Measurements from ENCODE around the gene VTCN1. TPM values are rescaled to one million over a fixed set of nuclear protein-coding genes. Genes with fewer than 3 reads are reported as not detected.

Gene VTCN1
- polyA plus RNA-seq, 4 donors = 0.03 to 0.27 (median 0.10) TPM; not detected in 1

DNA sequence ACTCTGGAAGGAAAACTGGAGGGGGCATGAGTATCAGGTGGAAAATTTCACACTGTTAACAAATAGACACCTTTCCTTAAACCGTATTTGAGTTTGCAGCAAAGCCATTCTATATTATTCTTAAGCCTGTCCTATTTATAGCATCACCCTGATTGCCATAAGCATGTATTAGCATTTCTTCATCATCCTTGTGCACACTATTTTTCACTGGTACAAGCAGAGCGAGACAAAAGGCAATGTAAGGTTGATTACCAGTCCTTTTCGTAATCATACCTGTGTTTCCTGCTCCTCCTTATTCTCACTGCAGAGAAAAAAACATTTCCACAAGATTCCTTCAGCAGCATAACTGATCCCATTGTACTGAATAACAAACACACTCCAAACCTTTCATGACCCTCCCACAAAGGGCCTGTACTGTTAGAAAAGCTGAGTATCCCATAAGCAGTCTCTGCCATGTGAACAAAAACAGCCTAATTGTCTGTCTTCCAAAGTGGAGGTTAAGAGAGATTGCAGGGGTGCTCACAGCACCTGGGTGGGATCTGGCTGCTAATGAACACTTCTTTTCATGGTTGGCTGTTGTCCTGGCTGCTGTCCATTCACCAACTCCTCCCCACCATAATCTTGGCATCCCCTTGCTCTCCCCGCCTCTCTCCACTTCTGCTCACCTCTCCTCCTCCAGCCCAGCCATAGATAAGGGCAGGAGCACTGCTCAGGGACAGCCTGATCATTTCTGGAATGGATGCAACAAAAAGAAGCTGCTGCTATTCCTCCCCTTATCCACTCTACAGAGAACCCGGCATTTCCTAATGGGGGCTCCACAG, 30.4 kb downstream of the VTCN1 start:
- no peaks in the 10 kb centered on the region for H3K9me3 ChIP-seq (ENCODE audit: control insufficient read depth in 2 of 2, insufficient read depth in 1 of 2, low read depth in 1 of 2, low read length in 1 of 2)
- no peak overlapping the region for H3K27ac ChIP-seq (ENCODE audit: low read depth in 1 of 3, low read length in 2 of 3)
- no peak overlapping the region for H3K4me3 ChIP-seq (ENCODE audit: low read depth in 1 of 3, low read length in 3 of 3)
- 87 to 89% (median 87%) methylated on average over 5 of the region's 5 CpGs for WGBS, 3 donors
- no peaks in the 10 kb centered on the region for H3K36me3 ChIP-seq (ENCODE audit: control insufficient read depth in 3 of 3, insufficient read depth in 2 of 3, low read depth in 1 of 3, low read length in 3 of 3)
- no peaks in the 10 kb centered on the region for H3K4me1 ChIP-seq (ENCODE audit: control insufficient read depth in 3 of 3, insufficient read depth in 2 of 3, low read depth in 1 of 3, low read length in 2 of 3)
- FAIRE-seq = no peak
- no peaks in the 10 kb centered on the region for H3K27me3 ChIP-seq (ENCODE audit: control insufficient read depth in 3 of 3, insufficient read depth in 3 of 3, low read length in 3 of 3)
- DNase-seq = no peak

DNA sequence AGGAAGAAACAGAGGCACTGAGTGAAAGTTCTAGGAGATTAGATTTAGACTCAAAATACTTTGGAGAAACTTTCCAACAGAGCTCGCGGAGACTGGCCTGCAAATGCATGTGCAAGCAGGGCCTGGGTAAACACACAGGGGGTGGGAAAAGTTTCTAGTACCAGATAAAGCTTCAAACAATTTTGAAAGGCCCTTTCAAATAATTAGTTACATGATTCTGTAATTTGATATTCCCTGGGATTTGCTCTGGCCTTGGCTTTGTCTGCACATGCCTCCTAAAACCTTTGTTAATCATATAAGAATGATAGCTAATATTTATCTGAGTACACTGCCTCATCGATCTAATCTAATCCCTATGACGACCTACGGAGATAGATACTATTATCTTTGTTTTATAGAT, 31.3 kb downstream of the VTCN1 start:
- no peaks in the 10 kb centered on the region for H3K9me3 ChIP-seq (ENCODE audit: control insufficient read depth in 2 of 2, insufficient read depth in 1 of 2, low read depth in 1 of 2, low read length in 1 of 2)
- H3K4me1 ChIP-seq (ENCODE audit: control insufficient read depth in 3 of 3, insufficient read depth in 2 of 3, low read depth in 1 of 3, low read length in 2 of 3) = no peaks in the 10 kb centered on the region
- H3K27ac ChIP-seq (ENCODE audit: low read depth in 1 of 3, low read length in 2 of 3) = no peak overlapping the region
- no peak for DNase-seq
- no peaks in the 10 kb centered on the region for H3K36me3 ChIP-seq (ENCODE audit: control insufficient read depth in 3 of 3, insufficient read depth in 2 of 3, low read depth in 1 of 3, low read length in 3 of 3)
- no peak overlapping the region for H3K4me3 ChIP-seq (ENCODE audit: low read depth in 1 of 3, low read length in 3 of 3)
- 33 to 55% (median 46%) methylated on average over 5 of the region's 5 CpGs for WGBS, 3 donors
- no peaks in the 10 kb centered on the region for H3K27me3 ChIP-seq (ENCODE audit: control insufficient read depth in 3 of 3, insufficient read depth in 3 of 3, low read length in 3 of 3)
- FAIRE-seq = no peak

DNA sequence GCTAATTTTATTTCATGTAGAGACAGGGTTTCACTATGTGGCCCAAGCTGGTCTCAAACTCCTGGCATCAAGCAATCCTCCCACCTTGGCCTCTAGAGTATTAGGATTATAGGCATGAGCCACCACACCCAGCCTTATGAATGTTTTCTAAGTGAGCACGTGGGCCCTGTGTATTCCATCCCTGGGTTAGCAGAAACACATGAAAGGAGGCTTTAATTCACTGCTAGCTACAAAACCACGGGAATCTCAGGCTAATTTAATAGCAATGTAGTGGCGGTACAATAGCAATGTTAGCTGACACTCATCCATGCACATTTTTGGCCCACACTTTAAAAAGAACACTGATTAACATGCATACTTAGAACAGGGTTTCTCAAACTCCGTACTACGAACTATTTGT, 32.0 kb downstream of the VTCN1 start:
- FAIRE-seq = no peak
- no peak overlapping the region for H3K4me3 ChIP-seq (ENCODE audit: low read depth in 1 of 3, low read length in 3 of 3)
- no peaks in the 10 kb centered on the region for H3K27me3 ChIP-seq (ENCODE audit: control insufficient read depth in 3 of 3, insufficient read depth in 3 of 3, low read length in 3 of 3)
- no peaks in the 10 kb centered on the region for H3K36me3 ChIP-seq (ENCODE audit: control insufficient read depth in 3 of 3, insufficient read depth in 2 of 3, low read depth in 1 of 3, low read length in 3 of 3)
- no peaks in the 10 kb centered on the region for H3K9me3 ChIP-seq (ENCODE audit: control insufficient read depth in 2 of 2, insufficient read depth in 1 of 2, low read depth in 1 of 2, low read length in 1 of 2)
- 87 to 93% (median 92%) methylated on average over 5 of the region's 5 CpGs for WGBS, 3 donors
- DNase-seq = no peak
- H3K27ac ChIP-seq (ENCODE audit: low read depth in 1 of 3, low read length in 2 of 3) = no peak overlapping the region
- no peaks in the 10 kb centered on the region for H3K4me1 ChIP-seq (ENCODE audit: control insufficient read depth in 3 of 3, insufficient read depth in 2 of 3, low read depth in 1 of 3, low read length in 2 of 3)

DNA sequence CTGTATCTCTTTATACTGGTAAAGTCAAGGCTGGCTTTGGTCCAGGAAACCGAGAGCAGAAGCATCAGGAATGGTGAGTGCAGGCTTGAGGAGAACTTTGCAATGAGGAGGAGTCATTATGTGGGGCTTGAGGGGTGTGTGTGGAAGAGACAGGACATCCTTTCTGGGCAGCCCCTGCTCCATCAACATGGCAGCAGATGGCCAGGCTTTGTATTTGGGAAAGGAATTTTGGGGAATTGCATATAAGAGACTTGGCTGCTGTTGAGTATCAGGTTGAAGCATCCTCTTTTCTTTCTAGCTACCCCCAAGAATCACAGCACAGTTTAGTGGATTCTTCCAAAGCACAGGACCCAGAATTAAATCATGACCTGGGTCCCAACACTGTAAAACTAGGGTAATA, 33.4 kb downstream of the VTCN1 start:
- no peak overlapping the region for H3K27ac ChIP-seq (ENCODE audit: low read depth in 1 of 3, low read length in 2 of 3)
- 38 to 49% (median 40%) methylated on average over 1 of the region's 1 CpG for WGBS, 3 donors
- no peaks in the 10 kb centered on the region for H3K27me3 ChIP-seq (ENCODE audit: control insufficient read depth in 3 of 3, insufficient read depth in 3 of 3, low read length in 3 of 3)
- FAIRE-seq (no peak), DNase-seq (no peak)
- no peaks in the 10 kb centered on the region for H3K9me3 ChIP-seq (ENCODE audit: control insufficient read depth in 2 of 2, insufficient read depth in 1 of 2, low read depth in 1 of 2, low read length in 1 of 2)
- no peaks in the 10 kb centered on the region for H3K36me3 ChIP-seq (ENCODE audit: control insufficient read depth in 3 of 3, insufficient read depth in 2 of 3, low read depth in 1 of 3, low read length in 3 of 3)
- no peaks in the 10 kb centered on the region for H3K4me1 ChIP-seq (ENCODE audit: control insufficient read depth in 3 of 3, insufficient read depth in 2 of 3, low read depth in 1 of 3, low read length in 2 of 3)
- H3K4me3 ChIP-seq (ENCODE audit: low read depth in 1 of 3, low read length in 3 of 3) = no peak overlapping the region

DNA sequence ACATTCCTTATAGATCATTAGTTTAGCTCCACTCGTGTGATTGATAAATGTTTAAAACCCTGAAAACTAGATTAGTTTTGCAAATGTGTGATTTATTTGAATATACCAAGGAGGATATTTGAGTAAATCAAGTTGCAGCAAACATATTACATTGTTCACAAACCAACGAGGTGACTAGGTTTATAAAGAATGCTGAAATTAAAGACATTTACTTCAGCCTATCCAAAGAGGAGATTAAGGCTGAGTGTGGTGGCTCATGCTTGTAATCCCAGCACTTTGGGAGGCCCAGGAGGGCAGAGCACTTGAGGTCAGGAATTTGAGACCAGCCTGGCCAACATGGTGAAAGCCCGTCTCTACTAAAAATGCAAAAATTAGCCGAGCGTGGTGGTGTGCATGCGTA, 34.1 kb downstream of the VTCN1 start:
- H3K27ac ChIP-seq (ENCODE audit: low read depth in 1 of 3, low read length in 2 of 3) = no peak overlapping the region
- no peak for DNase-seq
- H3K4me3 ChIP-seq (ENCODE audit: low read depth in 1 of 3, low read length in 3 of 3) = no peak overlapping the region
- H3K27me3 ChIP-seq (ENCODE audit: control insufficient read depth in 3 of 3, insufficient read depth in 3 of 3, low read length in 3 of 3) = no peaks in the 10 kb centered on the region
- H3K36me3 ChIP-seq (ENCODE audit: control insufficient read depth in 3 of 3, insufficient read depth in 2 of 3, low read depth in 1 of 3, low read length in 3 of 3) = no peaks in the 10 kb centered on the region
- no peaks in the 10 kb centered on the region for H3K4me1 ChIP-seq (ENCODE audit: control insufficient read depth in 3 of 3, insufficient read depth in 2 of 3, low read depth in 1 of 3, low read length in 2 of 3)
- no peaks in the 10 kb centered on the region for H3K9me3 ChIP-seq (ENCODE audit: control insufficient read depth in 2 of 2, insufficient read depth in 1 of 2, low read depth in 1 of 2, low read length in 1 of 2)
- WGBS, 3 donors = 83 to 92% (median 89%) methylated on average over 6 of the region's 6 CpGs
- FAIRE-seq = no peak

DNA sequence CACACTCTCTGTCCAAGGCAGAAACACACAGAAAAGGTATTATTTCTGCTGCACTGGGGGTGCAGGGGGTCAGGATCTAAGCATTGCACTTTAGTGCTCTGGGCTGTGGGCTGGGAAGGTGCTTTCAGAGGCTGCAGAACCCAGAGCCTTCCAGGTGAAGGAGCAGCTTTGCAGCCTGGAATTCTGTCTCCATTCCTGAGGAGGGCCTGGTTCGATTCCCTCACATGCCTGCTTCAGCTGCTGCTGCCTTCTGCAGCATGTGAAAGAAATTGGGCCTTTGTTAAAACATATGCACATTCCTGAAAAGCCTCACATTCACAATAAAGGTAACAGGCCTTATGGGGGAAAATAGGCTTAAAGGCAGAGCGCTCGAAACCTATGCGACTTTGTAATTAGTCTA, 35.9 kb downstream of the VTCN1 start:
- H3K4me3 ChIP-seq (ENCODE audit: low read depth in 1 of 3, low read length in 3 of 3) = no peak overlapping the region
- H3K9me3 ChIP-seq (ENCODE audit: control insufficient read depth in 2 of 2, insufficient read depth in 1 of 2, low read depth in 1 of 2, low read length in 1 of 2) = no peaks in the 10 kb centered on the region
- H3K27ac ChIP-seq (ENCODE audit: low read depth in 1 of 3, low read length in 2 of 3) = no peak overlapping the region
- no peaks in the 10 kb centered on the region for H3K36me3 ChIP-seq (ENCODE audit: control insufficient read depth in 3 of 3, insufficient read depth in 2 of 3, low read depth in 1 of 3, low read length in 3 of 3)
- DNase-seq (no peak), FAIRE-seq (no peak)
- 92 to 96% (median 93%) methylated on average over 4 of the region's 4 CpGs for WGBS, 3 donors
- H3K27me3 ChIP-seq (ENCODE audit: control insufficient read depth in 3 of 3, insufficient read depth in 3 of 3, low read length in 3 of 3) = no peaks in the 10 kb centered on the region
- no peaks in the 10 kb centered on the region for H3K4me1 ChIP-seq (ENCODE audit: control insufficient read depth in 3 of 3, insufficient read depth in 2 of 3, low read depth in 1 of 3, low read length in 2 of 3)

DNA sequence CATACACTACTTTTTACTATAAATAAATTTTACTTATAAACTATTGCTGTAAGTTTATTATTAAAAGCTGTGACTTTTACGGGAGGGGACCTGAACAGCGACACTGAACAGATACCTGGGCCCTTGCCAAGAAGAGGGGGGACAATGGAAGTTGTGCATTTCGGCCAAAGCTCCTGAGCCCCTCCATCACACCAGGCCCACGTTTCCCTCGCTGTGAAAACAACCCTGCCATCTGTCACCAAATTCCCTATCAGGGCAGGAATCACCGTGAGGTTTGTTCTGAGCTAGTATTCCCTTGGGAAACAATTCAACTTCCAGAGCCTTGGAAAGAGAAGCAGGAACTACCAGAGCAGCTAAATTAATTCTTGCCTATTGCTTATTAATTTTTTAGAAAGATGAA, 37.0 kb downstream of the VTCN1 start:
- H3K36me3 ChIP-seq (ENCODE audit: control insufficient read depth in 3 of 3, insufficient read depth in 2 of 3, low read depth in 1 of 3, low read length in 3 of 3) = no peaks in the 10 kb centered on the region
- no peaks in the 10 kb centered on the region for H3K9me3 ChIP-seq (ENCODE audit: control insufficient read depth in 2 of 2, insufficient read depth in 1 of 2, low read depth in 1 of 2, low read length in 1 of 2)
- 73 to 89% (median 78%) methylated on average over 6 of the region's 6 CpGs for WGBS, 3 donors
- no peaks in the 10 kb centered on the region for H3K27me3 ChIP-seq (ENCODE audit: control insufficient read depth in 3 of 3, insufficient read depth in 3 of 3, low read length in 3 of 3)
- H3K4me3 ChIP-seq (ENCODE audit: low read depth in 1 of 3, low read length in 3 of 3) = no peak overlapping the region
- H3K4me1 ChIP-seq (ENCODE audit: control insufficient read depth in 3 of 3, insufficient read depth in 2 of 3, low read depth in 1 of 3, low read length in 2 of 3) = no peaks in the 10 kb centered on the region
- DNase-seq (no peak), FAIRE-seq (no peak)
- H3K27ac ChIP-seq (ENCODE audit: low read depth in 1 of 3, low read length in 2 of 3) = no peak overlapping the region

DNA sequence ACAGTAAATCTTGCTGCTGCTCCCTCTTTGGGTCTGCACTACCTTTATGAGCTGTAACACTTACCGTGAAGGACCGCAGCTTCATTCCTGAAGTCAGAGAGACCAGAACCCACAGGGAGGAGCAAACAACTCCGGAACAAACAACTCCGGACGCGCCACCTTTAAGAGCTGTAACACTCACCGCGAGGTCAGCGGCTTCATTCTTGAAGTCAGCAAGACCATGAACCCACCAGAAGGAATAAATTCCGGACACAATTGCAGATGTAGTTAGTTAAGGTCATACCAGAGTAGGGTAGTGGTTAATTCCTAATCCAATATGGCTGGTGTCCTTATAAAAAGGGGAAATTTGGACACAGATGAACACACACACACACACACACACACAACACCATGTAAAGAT, 37.7 kb downstream of the VTCN1 start:
- Histone ChIP-seq H3K27me3 (ENCODE audit: control insufficient read depth in 3 of 3, insufficient read depth in 3 of 3, low read length in 3 of 3) (no peaks in the 10 kb centered on the region), H3K9me3 (ENCODE audit: control insufficient read depth in 2 of 2, insufficient read depth in 1 of 2, low read depth in 1 of 2, low read length in 1 of 2) (no peaks in the 10 kb centered on the region), H3K27ac (ENCODE audit: low read depth in 1 of 3, low read length in 2 of 3) (no peak overlapping the region), H3K4me1 (ENCODE audit: control insufficient read depth in 3 of 3, insufficient read depth in 2 of 3, low read depth in 1 of 3, low read length in 2 of 3) (no peaks in the 10 kb centered on the region), H3K36me3 (ENCODE audit: control insufficient read depth in 3 of 3, insufficient read depth in 2 of 3, low read depth in 1 of 3, low read length in 3 of 3) (no peaks in the 10 kb centered on the region), H3K4me3 (ENCODE audit: low read depth in 1 of 3, low read length in 3 of 3) (no peak overlapping the region)
- WGBS, 3 donors = 95 to 96% (median 96%) methylated on average over 10 of the region's 10 CpGs
- FAIRE-seq = no peak
- no peak for DNase-seq

Measured in small intestine (tissue), 7 donors.